H1 (cell line): ENCODE results near the gene TMEM225B. TPM values are rescaled to one million over a fixed set of nuclear protein-coding genes. Genes with fewer than 3 reads are reported as not detected.
"Not testable (repeated sequence)": the region's sequence is repeated elsewhere in the genome, so short reads cannot be mapped to it uniquely, and the experiment has no call there.

ENCODE experiments used
- CTCF ChIA-PET: fragments of 300-600 bp; sonication (Branson Sonifier 250); formaldehyde crosslinking; loops from one replicate; lab custom pipeline; 2021; ENCODE audit not compliant: partially characterized antibody; lab: Charles Lee
- POLR2A ChIA-PET: fragments of 300-600 bp; sonication (Branson Sonifier 250); formaldehyde crosslinking; loops from one replicate; lab custom pipeline; 2021; ENCODE audit warnings: inconsistent platforms; ENCODE audit not compliant: partially characterized antibody; lab: Charles Lee
- DNase-seq, 2 experiments: peaks; one replicate each; pipeline versions ENCODE4 v3.0.0 to v3.0.0-alpha.2; 2010 to 2022; ENCODE audit warnings: low spot score in 2 of 2, low read depth in 1 of 2, mixed read lengths in 1 of 2
- FAIRE-seq: peaks from 2 replicates; lab custom pipeline; 2011; peaks lifted over from hg19 to GRCh38; lab: Jason Lieb, UNC
- H2AFZ ChIP-seq: 2 replicates; pipeline ENCODE4 v1.8.1; 2012; ENCODE audit warnings: low read length, inconsistent platforms
- H2AK5ac ChIP-seq: 2 replicates; pipeline ENCODE4 v1.6.1; 2013; ENCODE audit warnings: low read depth, low read length
- H2BK120ac ChIP-seq: replicated peaks from 2 replicates; pipeline ENCODE3; 2013; ENCODE audit warnings: low read depth, low read length, inconsistent platforms
- H2BK12ac ChIP-seq: 2 replicates; pipeline ENCODE4 v1.6.1; 2013; ENCODE audit warnings: low read depth, low read length
- H2BK15ac ChIP-seq: 2 replicates; pipeline ENCODE4 v1.6.1; 2013; ENCODE audit warnings: low read length
- H2BK20ac ChIP-seq: 2 replicates; pipeline ENCODE4 v1.6.1; 2013; ENCODE audit warnings: low read length
- H2BK5ac ChIP-seq: 2 replicates; pipeline ENCODE4 v1.6.1; 2013; ENCODE audit warnings: low read depth, low read length
- H3K14ac ChIP-seq: 2 replicates; pipeline ENCODE4 v1.6.1; 2013; ENCODE audit warnings: inconsistent platforms; ENCODE audit not compliant: insufficient read length
- H3K18ac ChIP-seq: 2 replicates; pipeline ENCODE4 v1.6.1; 2013; ENCODE audit warnings: low read length; ENCODE audit errors: extremely low read depth
- H3K23ac ChIP-seq: 2 replicates; pipeline ENCODE4 v1.6.1; 2013; ENCODE audit warnings: inconsistent platforms; ENCODE audit not compliant: insufficient read length
- H3K23me2 ChIP-seq: 2 replicates; pipeline ENCODE4 v1.6.1; 2013; ENCODE audit warnings: low read depth, low read length
- H3K27ac ChIP-seq: 2 replicates; pipeline ENCODE4 v1.6.1; 2011; ENCODE audit warnings: low read depth, low read length, inconsistent platforms
- H3K27me3 ChIP-seq, 4 experiments: replicated peaks in 1 of 4; 1 replicate in 1 of 4; 2 replicates in 3 of 4; pipeline versions ENCODE4 v1.6.1 to v1.8.1; 2011 to 2013; ENCODE audit warnings: low read length in 3 of 4, mild to moderate bottlenecking in 3 of 4, inconsistent platforms in 2 of 4, mixed read lengths in 2 of 4, moderate library complexity in 1 of 4; ENCODE audit not compliant: control insufficient read depth in 3 of 4, insufficient read depth in 3 of 4; ENCODE audit errors: extremely low read depth in 1 of 4
- H3K36me3 ChIP-seq, 4 experiments: 2 replicates each; pipeline versions ENCODE4 v1.6.1 to v1.8.1; 2011 to 2013; ENCODE audit warnings: mild to moderate bottlenecking in 4 of 4, low read length in 3 of 4, moderate library complexity in 2 of 4, control low read depth in 1 of 4, inconsistent platforms in 1 of 4; ENCODE audit not compliant: insufficient read depth in 4 of 4, control insufficient read depth in 2 of 4
- H3K4ac ChIP-seq: replicated peaks from 2 replicates; pipeline ENCODE3; 2013; ENCODE audit warnings: low read length, low read depth, mixed read lengths, inconsistent platforms; ENCODE audit not compliant: insufficient read length
- H3K4me1 ChIP-seq, 4 experiments: replicated peaks in 1 of 4; 1 replicate in 1 of 4; 2 replicates in 3 of 4; pipeline versions ENCODE4 v1.6.1 to v1.8.1; 2011 to 2013; ENCODE audit warnings: low read length in 3 of 4, inconsistent platforms in 2 of 4, mixed read lengths in 1 of 4; ENCODE audit not compliant: insufficient read depth in 4 of 4, control insufficient read depth in 3 of 4
- H3K4me2 ChIP-seq, 2 experiments: 2 replicates each; pipeline versions ENCODE4 v1.6.1 to v1.8.1; 2011 to 2013; ENCODE audit warnings: low read depth in 2 of 2, low read length in 2 of 2, control low read depth in 1 of 2, inconsistent platforms in 1 of 2, mild to moderate bottlenecking in 1 of 2; ENCODE audit not compliant: insufficient read depth in 1 of 2
- H3K4me3 ChIP-seq, 4 experiments: fragments of 200-600, 300-600 bp in 1 of 4; sonication (generic), shearing (Covaris generic), sonication (Bioruptor Twin) in 1 of 4; 2 replicates each; pipeline versions ENCODE4 v1.5.1 to v1.8.1; 2011 to 2016; ENCODE audit warnings: low read length in 4 of 4, low read depth in 3 of 4, control low read depth in 2 of 4, inconsistent platforms in 2 of 4, mild to moderate bottlenecking in 2 of 4, mixed read lengths in 1 of 4, moderate library complexity in 1 of 4; ENCODE audit not compliant: insufficient read depth in 2 of 4; ENCODE audit errors: extremely low read depth in 1 of 4
- H3K56ac ChIP-seq: replicated peaks from 2 replicates; pipeline ENCODE3; 2013; ENCODE audit warnings: low read depth, mild to moderate bottlenecking, mixed read lengths, low read length, inconsistent platforms; ENCODE audit not compliant: insufficient read length
- H3K79me1 ChIP-seq: 2 replicates; pipeline ENCODE4 v1.6.1; 2013; ENCODE audit warnings: low read depth, low read length, control low read depth
- H3K79me2 ChIP-seq, 2 experiments: 2 replicates each; pipeline versions ENCODE4 v1.6.1 to v1.8.1; 2012 to 2013; ENCODE audit warnings: low read length in 2 of 2, mild to moderate bottlenecking in 2 of 2, inconsistent platforms in 1 of 2; ENCODE audit not compliant: insufficient read depth in 2 of 2, control insufficient read depth in 1 of 2
- H3K9ac ChIP-seq, 4 experiments: replicated peaks in 1 of 4; 1 replicate in 1 of 4; 2 replicates in 3 of 4; pipeline versions ENCODE4 v1.6.1 to v1.8.1; 2011 to 2013; ENCODE audit warnings: low read depth in 3 of 4, low read length in 3 of 4, control low read depth in 2 of 4, mild to moderate bottlenecking in 2 of 4, moderate library complexity in 2 of 4, inconsistent platforms in 1 of 4; ENCODE audit errors: extremely low read depth in 1 of 4
- H3K9me3 ChIP-seq, 2 experiments: 2 replicates each; pipeline versions ENCODE4 v1.6.1 to v1.8.1; 2012 to 2013; ENCODE audit warnings: mild to moderate bottlenecking in 2 of 2, moderate library complexity in 2 of 2, control low read depth in 1 of 2, inconsistent platforms in 1 of 2, low read depth in 1 of 2, low read length in 1 of 2, mixed read lengths in 1 of 2; ENCODE audit not compliant: insufficient read depth in 2 of 2
- H4K20me1 ChIP-seq, 2 experiments: replicated peaks in 1 of 2; 2 replicates each; pipeline versions ENCODE3 to v1.8.1; 2011 to 2013; ENCODE audit warnings: inconsistent platforms in 2 of 2, low read length in 2 of 2, mild to moderate bottlenecking in 1 of 2; ENCODE audit not compliant: insufficient read depth in 2 of 2, control insufficient read depth in 1 of 2
- H4K5ac ChIP-seq: 2 replicates; pipeline ENCODE4 v1.6.1; 2013; ENCODE audit warnings: low read length, low read depth, mixed read lengths, inconsistent platforms; ENCODE audit not compliant: insufficient read length
- H4K8ac ChIP-seq: 2 replicates; pipeline ENCODE4 v1.8.0; 2013; ENCODE audit warnings: mild to moderate bottlenecking, moderate library complexity, low read length, inconsistent platforms; ENCODE audit not compliant: insufficient read depth; ENCODE audit errors: extremely low read depth
- H4K91ac ChIP-seq: replicated peaks from 2 replicates; pipeline ENCODE3; 2013; ENCODE audit warnings: low read length, mixed read lengths, inconsistent platforms; ENCODE audit not compliant: insufficient read length
- WGBS, 2 experiments: shearing (Covaris generic) in 1 of 2; methylation state at CpG; one replicate each; pipeline versions ENCODE4 v1.1.6 to v1.1.7; 2013 to 2015; ENCODE audit warnings: low lambda C conversion rate in 2 of 2, mixed read lengths in 2 of 2, inconsistent platforms in 1 of 2, low coverage in 1 of 2, missing lambda C conversion rate in 1 of 2; ENCODE audit not compliant: insufficient replicate concordance in 2 of 2, insufficient coverage in 1 of 2, insufficient read length in 1 of 2; ENCODE audit errors: extremely low coverage in 1 of 2, missing lambda C conversion rate in 1 of 2; 5-methylcytosine and 5-hydroxymethylcytosine counted together
- polyA plus RNA-seq, 7 experiments: library from polyadenylated mRNA; depleted of rRNA in 3 of 7; stranded (reverse) in 5 of 7; unstranded in 2 of 7; fragments of >200 nt in 5 of 7; fragments of 200-250 nt in 2 of 7; gene quantifications; 1 replicate in 5 of 7; 2 replicates in 1 of 7; 4 replicates in 1 of 7; pipeline versions ENCODE4 v1.2.1 to v1.2.3, GENCODE V29; 2011 to 2013; ENCODE audit warnings: missing spikeins in 2 of 7, mixed read lengths in 2 of 7
- total RNA-seq: library from RNA; stranded (reverse); fragmentation: NEBNext Ultra II Directional; extraction: Animal tissue kit (Norgen Biotek cat#: 25700); gene quantifications from 2 replicates; pipeline ENCODE4 v1.2.1, GENCODE V29; 2021

Gene TMEM225B
- total and polyA plus RNA-seq, 2 of the 8 experiments (the other 6 are each of a cell fraction or from before 2014, with no cell fraction given), result 0.68 TPM; not detected in 1

- H2BK15ac ChIP-seq, H2BK5ac ChIP-seq, H3K27ac ChIP-seq, DNase-seq, H3K56ac ChIP-seq, H3K79me1 ChIP-seq, H2BK20ac ChIP-seq, H3K36me3 ChIP-seq, CTCF ChIA-PET, FAIRE-seq, H3K14ac ChIP-seq, H2BK120ac ChIP-seq, H4K8ac ChIP-seq, H2BK12ac ChIP-seq, H3K9me3 ChIP-seq, H2AFZ ChIP-seq, H4K5ac ChIP-seq, H4K91ac ChIP-seq, H2AK5ac ChIP-seq, H3K79me2 ChIP-seq, H3K27me3 ChIP-seq, H3K4me1 ChIP-seq, H3K4me3 ChIP-seq, H4K20me1 ChIP-seq, H3K23ac ChIP-seq, H3K4me2 ChIP-seq, H3K23me2 ChIP-seq, H3K4ac ChIP-seq, POLR2A ChIA-PET, H3K18ac ChIP-seq, H3K9ac ChIP-seq: not testable (repeated sequence)
- 87% methylated on average over 3 of the region's 3 CpGs; no CpG with 5 or more reads in 1 of the 2 experiments for WGBS, 2 experiments
Observed at GRCh38 chr7:99654626-99655025, 56.6 kb downstream of the TMEM225B start.

GRCh38 chr7:99657879-99658278, 59.8 kb downstream of the TMEM225B start:
- H2BK12ac ChIP-seq, H4K91ac ChIP-seq, H3K56ac ChIP-seq, H3K79me2 ChIP-seq, H2BK20ac ChIP-seq, DNase-seq, H4K20me1 ChIP-seq, H2AFZ ChIP-seq, H2AK5ac ChIP-seq, H4K5ac ChIP-seq, H2BK120ac ChIP-seq, POLR2A ChIA-PET, H3K36me3 ChIP-seq, H2BK15ac ChIP-seq, H3K23ac ChIP-seq, H3K9ac ChIP-seq, H3K4me3 ChIP-seq, H3K14ac ChIP-seq, H3K18ac ChIP-seq, H2BK5ac ChIP-seq, H3K23me2 ChIP-seq, H3K4ac ChIP-seq, H3K4me1 ChIP-seq, H3K27me3 ChIP-seq, H3K4me2 ChIP-seq, H3K27ac ChIP-seq, H3K79me1 ChIP-seq, H4K8ac ChIP-seq, CTCF ChIA-PET, FAIRE-seq: not testable (repeated sequence)
- peaks cover 8 to 24% of the 10 kb centered on the region in 2 experiments; a peak in 2 of 4 replicates for H3K9me3 ChIP-seq
- WGBS, 2 experiments, result 82% methylated on average over 5 of the region's 5 CpGs; no CpG with 5 or more reads in 1 of the 2 experiments
